ENCODE results near the gene ARGLU1. TPM values are rescaled to one million over a fixed set of nuclear protein-coding genes. Genes with fewer than 3 reads are reported as not detected.
A peak's percentile ranks its signal among the peaks of the same experiment; 100 is the strongest.

ARGLU1 gene
- total RNA-seq, 1 donor from 2014 or later: 32.4 TPM

- peaks cover 3 to 10% (median 7%) of the 10 kb centered on the region in 3 donors for H3K4me1 ChIP-seq (ENCODE audit: control insufficient read depth in 3 of 3, insufficient read depth in 3 of 3, low read length in 3 of 3)
- no peak overlapping the region for H3K9ac ChIP-seq (ENCODE audit: low read depth in 1 of 3, low read length in 3 of 3)
- H3K36me3 ChIP-seq (ENCODE audit: control insufficient read depth in 3 of 3, insufficient read depth in 3 of 3, low read length in 3 of 3): peaks cover 2 to 23% (median 18%) of the 10 kb centered on the region in 3 donors
- H3K9me3 ChIP-seq (ENCODE audit: control insufficient read depth in 3 of 3, low read length in 3 of 3): no peaks in the 10 kb centered on the region
- no peaks in the 10 kb centered on the region for H3K27me3 ChIP-seq (ENCODE audit: control insufficient read depth in 3 of 3, insufficient read depth in 3 of 3, low read length in 3 of 3)
- H3K4me3 ChIP-seq (ENCODE audit: low read length in 3 of 3): no peak overlapping the region
- H3K27ac ChIP-seq (ENCODE audit: low read depth, low read length): no peak overlapping the region
Observed at GRCh38 chr13:106551350-106551749, 16.6 kb downstream of the ARGLU1 start.

DNA sequence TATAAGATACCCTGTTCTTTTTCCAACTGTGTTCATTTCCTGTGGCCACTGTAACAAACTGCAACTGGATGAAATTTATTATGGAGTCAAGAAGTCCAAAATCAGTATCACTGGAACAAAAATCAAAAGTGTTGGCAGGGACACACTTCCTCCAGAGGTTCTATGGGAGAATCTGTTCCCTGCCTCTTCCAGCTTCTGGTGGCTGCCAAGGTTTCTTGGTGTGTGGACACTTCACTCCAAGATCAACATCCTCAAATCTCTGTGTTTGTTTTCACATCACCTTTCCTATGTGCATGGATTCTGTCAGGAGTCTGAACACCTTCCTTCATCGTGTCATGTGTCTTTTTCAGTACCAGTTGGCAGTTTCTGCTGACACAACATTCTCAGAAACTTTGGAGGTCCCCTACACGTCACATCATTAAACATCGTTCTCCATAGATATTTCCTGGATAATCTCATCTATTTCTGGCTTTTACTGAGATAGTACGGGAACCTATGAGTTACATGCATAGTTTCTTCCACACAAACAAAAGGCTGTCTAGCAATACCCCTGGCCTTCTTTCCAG is 17.3 kb downstream of the ARGLU1 start:
- Histone ChIP-seq H3K9me3 (ENCODE audit: control insufficient read depth in 3 of 3, low read length in 3 of 3) (no peaks in the 10 kb centered on the region), H3K4me3 (ENCODE audit: low read length in 3 of 3) (no peak overlapping the region), H3K4me1 (ENCODE audit: control insufficient read depth in 3 of 3, insufficient read depth in 3 of 3, low read length in 3 of 3) (peaks cover 3 to 10% (median 7%) of the 10 kb centered on the region in 3 donors), H3K9ac (ENCODE audit: low read depth in 1 of 3, low read length in 3 of 3) (no peak overlapping the region), H3K36me3 (ENCODE audit: control insufficient read depth in 3 of 3, insufficient read depth in 3 of 3, low read length in 3 of 3) (peaks cover 2 to 17% (median 11%) of the 10 kb centered on the region in 3 donors), H3K27me3 (ENCODE audit: control insufficient read depth in 3 of 3, insufficient read depth in 3 of 3, low read length in 3 of 3) (no peaks in the 10 kb centered on the region), H3K27ac (ENCODE audit: low read depth, low read length) (no peak overlapping the region)

DNA sequence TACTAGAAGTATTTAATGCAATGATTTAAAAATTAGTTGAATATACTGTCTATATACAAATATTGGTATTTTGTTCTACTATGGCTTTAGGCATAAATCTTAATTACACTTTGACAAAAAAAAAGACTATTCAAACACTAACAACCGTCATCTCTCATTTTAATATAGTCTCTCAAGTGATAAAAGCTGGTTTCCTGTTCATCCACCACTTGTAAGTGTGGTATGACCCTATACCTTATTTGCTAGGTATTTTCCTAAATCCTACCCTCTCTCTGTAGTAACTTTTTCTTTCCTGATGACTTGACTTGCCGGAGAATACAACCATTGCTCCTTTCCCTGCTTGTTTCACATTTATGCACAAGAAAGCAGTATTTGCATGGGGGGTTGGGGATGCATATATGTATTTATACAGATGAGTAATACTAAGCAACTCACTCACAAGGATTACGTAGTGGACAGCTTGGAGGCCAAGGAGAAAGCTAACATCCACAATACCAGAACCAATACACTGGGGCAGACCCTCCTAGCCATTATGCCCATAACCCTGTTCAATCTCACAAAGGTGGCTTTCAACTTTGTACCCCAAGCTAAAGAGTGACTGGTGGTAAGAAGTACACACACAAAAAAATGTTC is 19.8 kb downstream of the ARGLU1 start:
- H3K27me3 ChIP-seq (ENCODE audit: control insufficient read depth in 3 of 3, insufficient read depth in 3 of 3, low read length in 3 of 3): no peaks in the 10 kb centered on the region
- H3K4me1 ChIP-seq (ENCODE audit: control insufficient read depth in 3 of 3, insufficient read depth in 3 of 3, low read length in 3 of 3): peaks cover 3 to 10% (median 7%) of the 10 kb centered on the region in 3 donors
- H3K4me3 ChIP-seq (ENCODE audit: low read length in 3 of 3): no peak overlapping the region
- no peak overlapping the region for H3K27ac ChIP-seq (ENCODE audit: low read depth, low read length)
- no peak overlapping the region for H3K9ac ChIP-seq (ENCODE audit: low read depth in 1 of 3, low read length in 3 of 3)
- peaks cover 0 to 7% (median 5%) of the 10 kb centered on the region in 3 donors for H3K36me3 ChIP-seq (ENCODE audit: control insufficient read depth in 3 of 3, insufficient read depth in 3 of 3, low read length in 3 of 3)
- H3K9me3 ChIP-seq (ENCODE audit: control insufficient read depth in 3 of 3, low read length in 3 of 3): no peaks in the 10 kb centered on the region

GRCh38 chr13:106541826-106542225 is 26.1 kb downstream of the ARGLU1 start:
- peaks cover 0 to 12% (median 0%) of the 10 kb centered on the region in 3 donors for H3K36me3 ChIP-seq (ENCODE audit: control insufficient read depth in 3 of 3, insufficient read depth in 3 of 3, low read length in 3 of 3)
- H3K4me3 ChIP-seq (ENCODE audit: low read length in 3 of 3): no peak overlapping the region
- no peak overlapping the region for H3K27ac ChIP-seq (ENCODE audit: low read depth, low read length)
- no peak overlapping the region for H3K9ac ChIP-seq (ENCODE audit: low read depth in 1 of 3, low read length in 3 of 3)
- no peaks in the 10 kb centered on the region for H3K27me3 ChIP-seq (ENCODE audit: control insufficient read depth in 3 of 3, insufficient read depth in 3 of 3, low read length in 3 of 3)
- H3K9me3 ChIP-seq (ENCODE audit: control insufficient read depth in 3 of 3, low read length in 3 of 3): no peaks in the 10 kb centered on the region
- H3K4me1 ChIP-seq (ENCODE audit: control insufficient read depth in 3 of 3, insufficient read depth in 3 of 3, low read length in 3 of 3): peaks cover 0 to under 1% (median 0%) of the 10 kb centered on the region in 3 donors

- H3K4me3 ChIP-seq (ENCODE audit: low read length in 3 of 3): no peak overlapping the region
Observed at GRCh38 chr13:106540613-106541012, 27.3 kb downstream of the ARGLU1 start.

GRCh38 chr13:106537521-106537920 is 30.4 kb downstream of the ARGLU1 start:
- Histone ChIP-seq H3K9me3 (ENCODE audit: control insufficient read depth in 3 of 3, low read length in 3 of 3) (no peaks in the 10 kb centered on the region), H3K36me3 (ENCODE audit: control insufficient read depth in 3 of 3, insufficient read depth in 3 of 3, low read length in 3 of 3) (peaks cover 0 to 6% (median 0%) of the 10 kb centered on the region in 3 donors), H3K4me1 (ENCODE audit: control insufficient read depth in 3 of 3, insufficient read depth in 3 of 3, low read length in 3 of 3) (peaks cover 14 to 21% (median 20%) of the 10 kb centered on the region in 3 donors), H3K27me3 (ENCODE audit: control insufficient read depth in 3 of 3, insufficient read depth in 3 of 3, low read length in 3 of 3) (no peaks in the 10 kb centered on the region), H3K27ac (ENCODE audit: low read depth, low read length) (no peak overlapping the region), H3K4me3 (ENCODE audit: low read length in 3 of 3) (no peak overlapping the region), H3K9ac (ENCODE audit: low read depth in 1 of 3, low read length in 3 of 3) (no peak overlapping the region)

More at GRCh38 chr13:106540613-106541012, 27.3 kb downstream of the ARGLU1 start:
- Histone ChIP-seq H3K9ac (ENCODE audit: low read depth in 1 of 3, low read length in 3 of 3) (no peak overlapping the region), H3K4me1 (ENCODE audit: control insufficient read depth in 3 of 3, insufficient read depth in 3 of 3, low read length in 3 of 3) (peaks cover 5 to 11% (median 7%) of the 10 kb centered on the region in 3 donors), H3K9me3 (ENCODE audit: control insufficient read depth in 3 of 3, low read length in 3 of 3) (no peaks in the 10 kb centered on the region), H3K36me3 (ENCODE audit: control insufficient read depth in 3 of 3, insufficient read depth in 3 of 3, low read length in 3 of 3) (peaks cover 0 to 12% (median 0%) of the 10 kb centered on the region in 3 donors), H3K27ac (ENCODE audit: low read depth, low read length) (no peak overlapping the region), H3K27me3 (ENCODE audit: control insufficient read depth in 3 of 3, insufficient read depth in 3 of 3, low read length in 3 of 3) (no peaks in the 10 kb centered on the region)

DNA sequence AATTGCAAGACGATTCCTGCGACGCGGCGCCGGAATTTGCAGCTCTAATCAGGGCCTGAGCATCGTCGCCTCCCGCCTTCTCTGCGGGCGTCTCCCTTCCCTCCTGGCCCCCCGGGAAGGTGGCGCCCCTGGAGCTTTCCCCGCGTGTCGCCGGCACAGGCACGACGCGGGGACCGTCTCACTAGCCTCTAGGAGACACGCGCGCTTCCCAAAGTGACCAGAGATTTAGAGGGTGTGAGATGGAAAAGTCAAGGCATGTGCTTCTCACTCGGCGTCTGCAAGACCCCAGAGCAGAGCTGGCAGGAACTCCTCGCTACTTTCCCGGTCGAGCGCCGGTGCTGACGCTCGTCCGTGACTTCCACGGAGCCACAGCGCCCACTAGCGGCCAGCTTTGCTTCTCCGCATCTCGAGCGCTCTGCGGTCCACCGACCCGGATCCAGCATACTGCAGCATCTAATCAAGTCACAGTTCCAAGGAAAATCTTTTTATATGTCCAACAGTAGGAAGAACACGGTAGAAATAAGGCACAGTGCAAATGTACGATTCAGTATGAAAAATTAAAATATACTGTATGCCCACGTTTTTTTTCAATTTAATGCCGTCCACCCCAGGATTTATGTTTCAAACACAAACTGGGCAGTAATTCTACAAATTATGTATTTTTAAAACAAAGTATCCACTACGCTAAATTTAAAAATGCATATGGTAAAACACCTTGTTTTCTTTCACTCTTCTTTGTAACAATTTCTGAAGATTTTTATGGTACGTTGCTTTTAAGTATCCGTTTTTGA is 31.5 kb downstream of the ARGLU1 start:
- peak overlapping the region; percentile 65 for H3K27ac ChIP-seq (ENCODE audit: low read depth, low read length)
- H3K9me3 ChIP-seq (ENCODE audit: control insufficient read depth in 3 of 3, low read length in 3 of 3): no peaks in the 10 kb centered on the region
- H3K4me1 ChIP-seq (ENCODE audit: control insufficient read depth in 3 of 3, insufficient read depth in 3 of 3, low read length in 3 of 3): peaks cover 17 to 22% (median 22%) of the 10 kb centered on the region in 3 donors
- no peaks in the 10 kb centered on the region for H3K27me3 ChIP-seq (ENCODE audit: control insufficient read depth in 3 of 3, insufficient read depth in 3 of 3, low read length in 3 of 3)
- peak overlapping the region; percentile 67 to 84 (median 78) for H3K4me3 ChIP-seq (ENCODE audit: low read length in 3 of 3)
- H3K9ac ChIP-seq (ENCODE audit: low read depth in 1 of 3, low read length in 3 of 3): peak overlapping the region; percentile 61 to 75 (median 62)
- H3K36me3 ChIP-seq (ENCODE audit: control insufficient read depth in 3 of 3, insufficient read depth in 3 of 3, low read length in 3 of 3): peaks cover 0 to 6% (median 0%) of the 10 kb centered on the region in 3 donors

GRCh38 chr13:106535552-106536243 is 32.2 kb downstream of the ARGLU1 start, which contains the start of gene EFNB2:
Gene EFNB2 (minus strand): TSS chr13:106535662. CDS start chr13:106534964, 698 bp downstream.
- Histone ChIP-seq H3K27me3 (ENCODE audit: control insufficient read depth in 3 of 3, insufficient read depth in 3 of 3, low read length in 3 of 3) (no peaks in the 10 kb centered on the region), H3K9ac (ENCODE audit: low read depth in 1 of 3, low read length in 3 of 3) (peak within 1 kb of the TSS; percentile 61 to 81 (median 70)), H3K27ac (ENCODE audit: low read depth, low read length) (peak within 1 kb of the TSS; percentile 65), H3K36me3 (ENCODE audit: control insufficient read depth in 3 of 3, insufficient read depth in 3 of 3, low read length in 3 of 3) (peaks cover 0 to 2% (median 0%) of the 10 kb centered on the region in 3 donors), H3K4me1 (ENCODE audit: control insufficient read depth in 3 of 3, insufficient read depth in 3 of 3, low read length in 3 of 3) (peaks cover 17 to 22% (median 22%) of the 10 kb centered on the region in 3 donors), H3K9me3 (ENCODE audit: control insufficient read depth in 3 of 3, low read length in 3 of 3) (no peaks in the 10 kb centered on the region), H3K4me3 (ENCODE audit: low read length in 3 of 3) (peak within 1 kb of the TSS; percentile 83 to 84 (median 83))
